ENCODE data around the gene DGLUCY. TPM values are rescaled to one million over a fixed set of nuclear protein-coding genes. Genes with fewer than 3 reads are reported as not detected.
"Not testable (repeated sequence)": the region's sequence is repeated elsewhere in the genome, so short reads cannot be mapped to it uniquely, and the experiment has no call there.

The DGLUCY gene
- total RNA-seq, 1 donor = 97.5 TPM

- no peak for DNase-seq (ENCODE audit: low read depth in 2 of 3, low spot score in 2 of 3)
Measured at GRCh38 chr14:91230397-91231035, 116.6 kb downstream of the DGLUCY start.

- no peak for DNase-seq (ENCODE audit: low read depth in 2 of 3, low spot score in 2 of 3)
Measured at GRCh38 chr14:91231446-91231845, 117.6 kb downstream of the DGLUCY start.

GRCh38 chr14:91232052-91232451, 118.2 kb downstream of the DGLUCY start:
- DNase-seq (ENCODE audit: low read depth in 2 of 3, low spot score in 2 of 3) = no peak

- DNase-seq (ENCODE audit: low read depth in 2 of 3, low spot score in 2 of 3) = no peak
Measured at GRCh38 chr14:91232603-91233002, 118.7 kb downstream of the DGLUCY start.

GRCh38 chr14:91233936-91234790, 120.3 kb downstream of the DGLUCY start:
- DNase-seq (ENCODE audit: low read depth in 2 of 3, low spot score in 2 of 3) = no peak

- DNase-seq (ENCODE audit: low read depth in 2 of 3, low spot score in 2 of 3) = no peak
Measured at GRCh38 chr14:91234791-91235114, 120.9 kb downstream of the DGLUCY start.

GRCh38 chr14:91235841-91236240, 122.0 kb downstream of the DGLUCY start:
- no peak for DNase-seq (ENCODE audit: low read depth in 2 of 3, low spot score in 2 of 3)

GRCh38 chr14:91237219-91237618, 123.3 kb downstream of the DGLUCY start:
- no peak for DNase-seq (ENCODE audit: low read depth in 2 of 3, low spot score in 2 of 3)

- no peak for DNase-seq (ENCODE audit: low read depth in 2 of 3, low spot score in 2 of 3)
Measured at GRCh38 chr14:91238085-91238484, 124.2 kb downstream of the DGLUCY start.

- no peak for DNase-seq (ENCODE audit: low read depth in 2 of 3, low spot score in 2 of 3)
Measured at GRCh38 chr14:91238661-91239060, 124.8 kb downstream of the DGLUCY start.

GRCh38 chr14:91241863-91242262, 128.0 kb downstream of the DGLUCY start:
- DNase-seq (ENCODE audit: low read depth in 2 of 3, low spot score in 2 of 3) = peak in 2 of 3 donors; percentile 39 to 50

- DNase-seq (ENCODE audit: low read depth in 2 of 3, low spot score in 2 of 3) = no peak
Measured at GRCh38 chr14:91242635-91243034, 128.8 kb downstream of the DGLUCY start.

GRCh38 chr14:91243074-91243471, 129.2 kb downstream of the DGLUCY start:
- no peak for DNase-seq (ENCODE audit: low read depth in 2 of 3, low spot score in 2 of 3)

GRCh38 chr14:91244501-91244901, 130.6 kb downstream of the DGLUCY start, which contains the start of gene GPR68:
TSS of gene GPR68 (minus strand) at chr14:91244704. CDS start at chr14:91235050, 9,654 bp downstream.
- peak in 2 of 3 donors; percentile 41 to 56 for DNase-seq (ENCODE audit: low read depth in 2 of 3, low spot score in 2 of 3)

GRCh38 chr14:91245029-91245428, 131.2 kb downstream of the DGLUCY start:
- no peak for DNase-seq (ENCODE audit: low read depth in 2 of 3, low spot score in 2 of 3)

GRCh38 chr14:91245616-91246015, 131.7 kb downstream of the DGLUCY start:
- DNase-seq (ENCODE audit: low read depth in 2 of 3, low spot score in 2 of 3) = not testable (repeated sequence)

GRCh38 chr14:91246051-91246852, 132.4 kb downstream of the DGLUCY start:
- DNase-seq (ENCODE audit: low read depth in 2 of 3, low spot score in 2 of 3) = peak in 1 of 3 donors; percentile 72

GRCh38 chr14:91249841-91250616, 136.2 kb downstream of the DGLUCY start:
- peak in 2 of 3 donors; percentile 62 to 63 for DNase-seq (ENCODE audit: low read depth in 2 of 3, low spot score in 2 of 3)

- no peak for DNase-seq (ENCODE audit: low read depth in 2 of 3, low spot score in 2 of 3)
Measured at GRCh38 chr14:91250912-91251311, 137.0 kb downstream of the DGLUCY start.

Data from hematopoietic multipotent progenitor cell (in vitro differentiated cells).